ENCODE results near the gene PPP1R12B.
"Not testable (repeated sequence)": the region's sequence is repeated elsewhere in the genome, so short reads cannot be mapped to it uniquely, and the experiment has no call there.

PPP1R12B gene

DNA sequence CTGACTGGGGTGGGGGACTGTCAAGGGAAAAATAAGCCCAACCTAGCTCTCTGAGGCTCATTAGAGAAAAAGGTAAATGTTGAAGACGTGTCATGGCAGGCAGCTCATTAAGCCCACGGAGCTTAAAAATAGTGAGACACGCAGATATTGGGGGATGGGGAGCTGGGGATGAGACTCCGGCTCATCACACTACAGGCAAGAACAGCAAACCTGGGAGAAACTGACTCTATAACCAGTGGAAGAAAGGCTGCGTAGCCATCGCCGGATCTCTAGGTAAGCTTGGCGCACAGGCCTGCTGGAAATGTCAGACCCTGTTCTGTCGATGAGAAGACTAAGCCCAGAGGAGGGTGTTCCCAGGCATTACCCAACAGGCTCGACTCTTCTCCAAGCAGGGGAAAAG is 283.7 kb downstream of the PPP1R12B start:
- no peak for DNase-seq (ENCODE audit: low spot score)

DNA sequence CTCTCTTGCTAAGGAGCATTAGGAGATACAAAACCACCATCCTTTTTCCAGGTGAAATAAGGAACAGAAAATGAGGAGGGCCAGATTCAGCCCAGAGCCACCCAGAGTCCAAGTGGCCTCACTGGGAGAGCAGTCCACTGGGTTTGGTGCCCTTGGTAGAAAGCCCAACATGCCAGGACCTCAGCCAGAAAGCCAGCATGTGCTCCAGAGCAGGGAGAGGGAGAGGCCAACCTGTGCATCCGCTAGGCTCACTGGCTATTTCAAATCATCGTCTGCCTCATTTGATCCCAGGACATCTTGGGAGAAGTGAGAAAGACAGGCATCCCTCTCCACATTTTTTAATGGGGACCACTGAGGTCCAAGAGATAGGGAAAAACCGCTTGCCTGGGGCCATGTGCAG is 287.7 kb downstream of the PPP1R12B start:
- not testable (repeated sequence) for DNase-seq (ENCODE audit: low spot score)

DNA sequence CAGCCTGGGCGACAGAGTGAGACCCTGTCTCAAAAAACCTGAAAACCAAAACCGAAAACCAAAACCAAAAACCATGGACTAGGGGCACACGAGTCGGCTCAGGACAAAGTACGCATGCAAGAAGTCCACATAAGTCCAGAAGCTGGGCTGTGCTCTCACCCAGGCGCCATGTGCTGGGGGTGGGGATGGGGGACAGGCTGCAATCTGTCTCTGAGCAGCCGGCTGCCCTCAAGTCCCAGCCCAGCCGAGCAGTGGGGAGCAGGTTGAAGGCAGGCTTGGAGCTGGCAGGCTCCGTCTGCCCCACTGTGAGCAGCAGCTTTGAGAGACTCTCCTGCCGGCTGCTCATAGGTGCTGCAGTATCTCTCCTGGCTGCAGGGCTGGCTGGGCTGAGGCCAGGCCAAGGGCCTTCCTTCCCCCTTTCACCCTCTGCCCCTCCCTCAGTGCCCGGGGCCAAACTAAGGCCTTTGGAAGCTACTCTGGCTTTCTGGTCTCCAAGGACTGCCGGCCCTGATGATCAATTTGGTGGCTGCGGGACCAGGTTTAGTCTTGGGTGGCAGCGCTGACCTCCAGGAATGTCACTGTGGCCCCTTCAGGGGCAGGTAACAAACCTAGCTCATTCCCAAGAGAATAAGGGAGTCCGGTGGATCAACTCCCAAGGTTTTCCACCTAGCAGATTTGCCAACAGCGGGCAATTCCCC is 289.0 kb downstream of the PPP1R12B start:
- not testable (repeated sequence) for DNase-seq (ENCODE audit: low spot score)

DNA sequence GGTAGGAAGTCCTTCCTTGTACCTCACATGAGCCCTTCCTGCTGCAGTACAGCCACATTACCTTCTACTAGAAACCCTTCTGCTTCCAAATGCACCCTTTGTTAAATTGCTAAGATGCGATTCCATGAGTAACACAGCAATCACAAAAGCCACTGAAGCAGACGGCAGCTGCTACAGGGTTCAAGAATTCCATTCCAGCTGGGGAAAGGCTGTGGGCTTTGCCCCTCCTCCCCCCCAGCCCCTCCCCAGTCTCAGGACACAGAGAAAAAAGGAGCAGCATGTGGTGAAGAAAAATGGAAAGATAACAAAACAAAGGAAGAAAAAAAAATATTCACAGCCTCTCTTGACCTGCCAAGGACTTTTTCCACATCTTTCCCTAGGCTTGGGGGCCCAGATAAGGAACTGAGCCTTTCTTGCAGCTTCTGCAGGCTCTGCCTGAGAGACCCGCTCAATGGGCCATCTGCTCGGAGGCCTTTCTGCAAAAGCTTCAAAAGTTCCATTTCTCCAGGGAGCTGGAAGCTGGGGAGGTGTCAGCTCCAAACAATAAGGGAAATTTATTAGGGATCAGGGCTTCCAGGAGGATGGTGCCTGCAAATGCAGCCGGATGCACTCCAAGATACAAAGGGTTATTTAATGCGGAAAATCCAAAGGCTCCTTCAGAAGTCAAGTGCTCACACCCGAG is 289.7 kb downstream of the PPP1R12B start:
- DNase-seq (ENCODE audit: low spot score) = no peak

DNA sequence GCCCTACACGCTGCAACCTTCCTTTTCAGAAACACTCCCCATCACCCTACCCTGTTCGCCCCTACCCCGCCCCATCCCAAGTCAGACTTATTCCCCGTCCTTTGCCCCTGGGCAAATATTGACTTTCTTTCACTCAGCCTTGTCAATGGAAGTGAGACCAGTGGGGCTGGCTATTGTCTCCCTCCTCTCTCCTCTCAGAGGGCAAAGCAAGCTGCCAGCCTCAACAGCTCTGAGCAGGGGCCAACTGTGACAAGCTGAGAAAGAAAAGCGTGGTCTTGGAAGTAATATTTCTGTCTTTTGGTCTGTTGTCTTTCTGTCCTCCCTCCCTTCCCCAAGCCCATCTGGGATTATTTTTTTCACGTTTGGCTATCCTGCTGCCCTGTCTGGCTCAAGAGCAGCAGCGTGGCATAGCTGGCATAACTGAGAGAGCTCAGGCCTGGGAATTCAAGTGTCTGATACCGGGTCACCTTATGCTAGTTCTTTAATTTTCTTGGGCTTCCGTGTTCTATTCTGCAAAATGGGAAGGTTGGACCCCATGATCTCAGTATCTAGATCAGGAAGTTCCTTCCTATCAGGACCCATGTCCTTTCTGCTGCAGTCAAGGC is 290.3 kb downstream of the PPP1R12B start:
- DNase-seq (ENCODE audit: low spot score) = not testable (repeated sequence)

DNA sequence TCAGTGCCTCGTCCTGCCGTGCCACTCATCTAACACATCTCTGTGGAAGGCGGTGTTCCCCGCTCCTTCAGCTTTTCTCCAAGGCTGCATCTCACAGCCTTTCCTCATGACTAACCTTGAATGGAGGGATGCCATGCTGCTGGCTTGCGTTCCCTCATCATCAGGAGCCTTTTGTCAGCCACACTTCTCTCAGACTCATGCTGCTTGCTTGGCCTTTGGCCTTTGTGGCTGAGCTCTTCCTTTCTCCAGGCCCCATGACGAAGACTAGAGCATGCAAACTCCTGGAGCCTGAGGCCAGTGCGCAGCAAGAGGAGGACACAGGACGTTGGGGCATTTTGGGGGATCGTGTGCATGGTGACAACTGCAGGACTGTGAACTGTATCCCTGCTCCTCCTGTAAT is 291.0 kb downstream of the PPP1R12B start:
- peak; percentile 46 for DNase-seq (ENCODE audit: low spot score)

DNA sequence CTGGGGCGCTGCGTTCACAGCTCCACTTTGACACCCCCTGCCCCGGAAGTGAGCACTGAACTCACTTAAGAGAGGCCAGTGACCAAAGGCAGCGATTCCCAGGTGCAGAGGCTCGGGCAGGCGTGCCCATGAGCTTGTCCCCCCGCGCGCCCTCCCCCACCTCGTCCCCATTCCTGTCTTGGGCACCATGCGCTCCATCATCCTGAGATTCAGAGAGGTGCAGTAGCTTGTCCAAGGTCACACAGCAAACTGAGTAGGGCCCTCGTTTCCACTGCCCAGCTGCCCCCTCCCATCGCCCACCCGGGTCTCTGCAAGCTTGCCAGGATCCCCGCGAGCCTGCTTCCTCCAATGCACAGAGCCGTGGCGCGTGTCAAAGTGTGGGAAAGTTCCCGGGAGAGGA is 293.7 kb downstream of the PPP1R12B start:
- DNase-seq (ENCODE audit: low spot score) = no peak
